T-helper 1 cell (primary cell): ENCODE measurements around the gene ACP7.
"Not testable (repeated sequence)": the region's sequence is repeated elsewhere in the genome, so short reads cannot be mapped to it uniquely, and the experiment has no call there.

Experiments used
- DNase-seq, 5 donors: peaks; one replicate each; pipeline ENCODE4 v3.0.0-alpha.2; 2012 to 2020

ACP7 gene

GRCh38 chr19:39078436-39079200 lies 5.5 kb upstream of the ACP7 start:
- DNase-seq, result no peak

- DNase-seq, result no peak
These were observed 3.7 kb upstream of the ACP7 start for GRCh38 chr19:39080431-39080830.

- DNase-seq, result no peak
These were observed 2.0 kb upstream of the ACP7 start for GRCh38 chr19:39082167-39082566.

- DNase-seq, result no peak
These were observed 1.2 kb upstream of the ACP7 start for GRCh38 chr19:39082745-39083598.

- no peak for DNase-seq
These were observed 577 bp upstream of the ACP7 start for GRCh38 chr19:39083599-39083982.

GRCh38 chr19:39084732-39085080 lies 538 bp downstream of the ACP7 start:
- no peak for DNase-seq

- no peak for DNase-seq
These were observed 1.2 kb downstream of the ACP7 start for GRCh38 chr19:39085392-39085791.

- DNase-seq, result no peak
These were observed 2.2 kb downstream of the ACP7 start for GRCh38 chr19:39086386-39086785.

GRCh38 chr19:39087907-39088686 lies 3.9 kb downstream of the ACP7 start:
- no peak for DNase-seq

GRCh38 chr19:39090016-39090415 lies 5.8 kb downstream of the ACP7 start:
- not testable (repeated sequence) for DNase-seq

GRCh38 chr19:39090881-39091280 lies 6.7 kb downstream of the ACP7 start:
- DNase-seq, result no peak

GRCh38 chr19:39095799-39096540 lies 11.8 kb downstream of the ACP7 start:
- not testable (repeated sequence) for DNase-seq

GRCh38 chr19:39097299-39097698 lies 13.1 kb downstream of the ACP7 start:
- DNase-seq, result no peak

GRCh38 chr19:39097721-39098120 lies 13.6 kb downstream of the ACP7 start:
- no peak for DNase-seq

- DNase-seq, result no peak
These were observed 14.4 kb downstream of the ACP7 start for GRCh38 chr19:39098365-39099269.

GRCh38 chr19:39099341-39099740 lies 15.2 kb downstream of the ACP7 start:
- DNase-seq, result no peak

- no peak for DNase-seq
These were observed 16.5 kb downstream of the ACP7 start for GRCh38 chr19:39100500-39101166.

- no peak for DNase-seq
These were observed 19.0 kb downstream of the ACP7 start for GRCh38 chr19:39103151-39103550.

- no peak for DNase-seq
These were observed 20.0 kb downstream of the ACP7 start for GRCh38 chr19:39104186-39104596.

- no peak for DNase-seq
These were observed 22.0 kb downstream of the ACP7 start for GRCh38 chr19:39106194-39106593.

GRCh38 chr19:39109641-39110040 lies 25.5 kb downstream of the ACP7 start:
- DNase-seq, result no peak
